Measurements from ENCODE around the gene QPCT.

Gene QPCT

GRCh38 chr2:37325625-37326071 is 18.8 kb upstream of the QPCT start:
- DNase-seq = no peak

- no peak for DNase-seq
These were observed 18.1 kb upstream of the QPCT start for GRCh38 chr2:37326285-37326684.

GRCh38 chr2:37326866-37327634 is 17.4 kb upstream of the QPCT start:
- DNase-seq = no peak

GRCh38 chr2:37330681-37331080 is 13.7 kb upstream of the QPCT start:
- DNase-seq = no peak

- DNase-seq = no peak
These were observed 11.9 kb upstream of the QPCT start for GRCh38 chr2:37332560-37332959.

GRCh38 chr2:37333256-37333655 is 11.2 kb upstream of the QPCT start:
- no peak for DNase-seq

GRCh38 chr2:37335604-37336003 is 8.8 kb upstream of the QPCT start:
- DNase-seq = no peak

- DNase-seq = no peak
These were observed 6.7 kb upstream of the QPCT start for GRCh38 chr2:37337620-37338280.

GRCh38 chr2:37338933-37339332 is 5.5 kb upstream of the QPCT start:
- DNase-seq = no peak

GRCh38 chr2:37340637-37341036 is 3.8 kb upstream of the QPCT start:
- no peak for DNase-seq

- no peak for DNase-seq
These were observed 1.7 kb upstream of the QPCT start for GRCh38 chr2:37342591-37343220.

- DNase-seq = no peak
These were observed 644 bp upstream of the QPCT start for GRCh38 chr2:37343537-37344434.

- no peak for DNase-seq
These were observed 3.7 kb downstream of the QPCT start for GRCh38 chr2:37348155-37348554.

GRCh38 chr2:37349231-37349860 is 4.9 kb downstream of the QPCT start:
- DNase-seq = no peak

GRCh38 chr2:37350034-37350433 is 5.6 kb downstream of the QPCT start:
- no peak for DNase-seq

GRCh38 chr2:37354531-37354930 is 10.1 kb downstream of the QPCT start:
- no peak for DNase-seq

GRCh38 chr2:37355735-37356134 is 11.3 kb downstream of the QPCT start:
- no peak for DNase-seq

- no peak for DNase-seq
These were observed 11.9 kb downstream of the QPCT start for GRCh38 chr2:37356299-37356698.

GRCh38 chr2:37357069-37357468 is 12.6 kb downstream of the QPCT start:
- DNase-seq = no peak

- no peak for DNase-seq
These were observed 13.1 kb downstream of the QPCT start for GRCh38 chr2:37357530-37357929.

- no peak for DNase-seq
These were observed 14.0 kb downstream of the QPCT start for GRCh38 chr2:37358466-37358865.

- no peak for DNase-seq
These were observed 16.9 kb downstream of the QPCT start for GRCh38 chr2:37361216-37361815.

Measured in effector CD4-positive, alpha-beta T cell (primary cell).